Measurements from ENCODE around the gene EVC.

The EVC gene

GRCh38 chr4:5693871-5694270, 17.1 kb upstream of the EVC start:
- H3K4me3 ChIP-seq (ENCODE audit: control insufficient read depth, low read depth, low read length) = no peak overlapping the region
- DNase-seq (ENCODE audit: low read depth) = no peak
- TF ChIP-seq, protein P1, sequence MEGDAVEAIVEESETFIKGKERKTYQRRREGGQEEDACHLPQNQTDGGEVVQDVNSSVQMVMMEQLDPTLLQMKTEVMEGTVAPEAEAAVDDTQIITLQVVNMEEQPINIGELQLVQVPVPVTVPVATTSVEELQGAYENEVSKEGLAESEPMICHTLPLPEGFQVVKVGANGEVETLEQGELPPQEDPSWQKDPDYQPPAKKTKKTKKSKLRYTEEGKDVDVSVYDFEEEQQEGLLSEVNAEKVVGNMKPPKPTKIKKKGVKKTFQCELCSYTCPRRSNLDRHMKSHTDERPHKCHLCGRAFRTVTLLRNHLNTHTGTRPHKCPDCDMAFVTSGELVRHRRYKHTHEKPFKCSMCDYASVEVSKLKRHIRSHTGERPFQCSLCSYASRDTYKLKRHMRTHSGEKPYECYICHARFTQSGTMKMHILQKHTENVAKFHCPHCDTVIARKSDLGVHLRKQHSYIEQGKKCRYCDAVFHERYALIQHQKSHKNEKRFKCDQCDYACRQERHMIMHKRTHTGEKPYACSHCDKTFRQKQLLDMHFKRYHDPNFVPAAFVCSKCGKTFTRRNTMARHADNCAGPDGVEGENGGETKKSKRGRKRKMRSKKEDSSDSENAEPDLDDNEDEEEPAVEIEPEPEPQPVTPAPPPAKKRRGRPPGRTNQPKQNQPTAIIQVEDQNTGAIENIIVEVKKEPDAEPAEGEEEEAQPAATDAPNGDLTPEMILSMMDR (IDR thresholded peaks at IDR 0.05; ENCODE audit: control insufficient read depth, insufficient read depth, low read depth, low read length, missing control alignments) = no peak

- no peak for DNase-seq (ENCODE audit: low read depth)
- H3K4me3 ChIP-seq (ENCODE audit: control insufficient read depth, low read depth, low read length) = no peak overlapping the region
- TF ChIP-seq, protein P1 (IDR thresholded peaks at IDR 0.05; ENCODE audit: control insufficient read depth, insufficient read depth, low read depth, low read length, missing control alignments) = no peak
Measured at GRCh38 chr4:5696341-5696740, 14.7 kb upstream of the EVC start.

DNA sequence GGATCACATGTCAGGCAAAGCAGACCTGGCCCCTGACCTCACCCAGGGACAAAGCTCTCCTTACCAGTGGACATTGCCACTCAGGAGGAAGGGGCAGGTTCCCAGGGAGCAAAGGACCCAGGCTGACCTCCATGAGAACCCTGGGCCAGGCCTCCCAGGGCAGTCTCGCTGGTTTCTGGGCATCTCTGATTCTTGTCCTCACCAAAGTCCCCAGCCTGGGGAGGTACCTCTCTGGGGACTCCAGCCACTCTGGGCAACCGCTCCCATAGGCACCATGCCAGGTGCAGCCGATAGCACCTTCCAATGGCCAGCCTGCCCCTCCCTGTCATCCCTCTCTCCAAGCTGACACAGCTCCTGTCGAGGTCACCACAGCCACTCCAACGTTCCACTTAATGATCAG, 10.5 kb upstream of the EVC start:
- TF ChIP-seq, protein P1 (IDR thresholded peaks at IDR 0.05; ENCODE audit: control insufficient read depth, insufficient read depth, low read depth, low read length, missing control alignments) = no peak
- no peak overlapping the region for H3K4me3 ChIP-seq (ENCODE audit: control insufficient read depth, low read depth, low read length)
- DNase-seq (ENCODE audit: low read depth) = no peak

GRCh38 chr4:5701971-5702370, 9.0 kb upstream of the EVC start:
- TF ChIP-seq, protein P1 (IDR thresholded peaks at IDR 0.05; ENCODE audit: control insufficient read depth, insufficient read depth, low read depth, low read length, missing control alignments) = no peak
- DNase-seq (ENCODE audit: low read depth) = no peak

GRCh38 chr4:5703831-5704230, 7.2 kb upstream of the EVC start:
- no peak overlapping the region for H3K4me3 ChIP-seq (ENCODE audit: control insufficient read depth, low read depth, low read length)

More at GRCh38 chr4:5701971-5702370, 9.0 kb upstream of the EVC start:
- H3K4me3 ChIP-seq (ENCODE audit: control insufficient read depth, low read depth, low read length) = no peak overlapping the region

DNA sequence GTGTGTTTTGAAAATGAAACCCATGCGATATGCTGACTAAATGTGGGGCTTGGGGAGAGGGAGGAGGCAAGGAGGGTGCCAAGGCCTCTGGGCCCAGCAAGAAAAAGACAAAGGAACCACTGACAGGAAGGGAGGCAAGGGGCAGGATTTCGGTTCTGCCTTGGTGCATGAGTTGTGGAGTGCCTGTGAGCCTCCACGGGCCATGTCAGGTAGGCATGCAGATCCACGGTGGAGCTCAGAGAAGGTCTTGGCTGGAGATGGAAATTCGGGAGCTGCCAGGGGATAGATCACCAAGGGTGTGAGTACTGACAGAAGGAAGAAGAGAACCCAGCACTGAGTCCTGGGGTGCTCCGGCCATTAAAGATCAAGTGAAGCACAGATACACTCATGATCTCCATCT, 6.7 kb upstream of the EVC start:
- H3K4me3 ChIP-seq (ENCODE audit: control insufficient read depth, low read depth, low read length) = no peak overlapping the region
- DNase-seq (ENCODE audit: low read depth) = no peak
- TF ChIP-seq, protein P1 (IDR thresholded peaks at IDR 0.05; ENCODE audit: control insufficient read depth, insufficient read depth, low read depth, low read length, missing control alignments) = no peak

More at GRCh38 chr4:5703831-5704230, 7.2 kb upstream of the EVC start:
- TF ChIP-seq, protein P1 (IDR thresholded peaks at IDR 0.05; ENCODE audit: control insufficient read depth, insufficient read depth, low read depth, low read length, missing control alignments) = no peak
- DNase-seq (ENCODE audit: low read depth) = no peak
